ENCODE measurements around the gene RNF123.

DNA sequence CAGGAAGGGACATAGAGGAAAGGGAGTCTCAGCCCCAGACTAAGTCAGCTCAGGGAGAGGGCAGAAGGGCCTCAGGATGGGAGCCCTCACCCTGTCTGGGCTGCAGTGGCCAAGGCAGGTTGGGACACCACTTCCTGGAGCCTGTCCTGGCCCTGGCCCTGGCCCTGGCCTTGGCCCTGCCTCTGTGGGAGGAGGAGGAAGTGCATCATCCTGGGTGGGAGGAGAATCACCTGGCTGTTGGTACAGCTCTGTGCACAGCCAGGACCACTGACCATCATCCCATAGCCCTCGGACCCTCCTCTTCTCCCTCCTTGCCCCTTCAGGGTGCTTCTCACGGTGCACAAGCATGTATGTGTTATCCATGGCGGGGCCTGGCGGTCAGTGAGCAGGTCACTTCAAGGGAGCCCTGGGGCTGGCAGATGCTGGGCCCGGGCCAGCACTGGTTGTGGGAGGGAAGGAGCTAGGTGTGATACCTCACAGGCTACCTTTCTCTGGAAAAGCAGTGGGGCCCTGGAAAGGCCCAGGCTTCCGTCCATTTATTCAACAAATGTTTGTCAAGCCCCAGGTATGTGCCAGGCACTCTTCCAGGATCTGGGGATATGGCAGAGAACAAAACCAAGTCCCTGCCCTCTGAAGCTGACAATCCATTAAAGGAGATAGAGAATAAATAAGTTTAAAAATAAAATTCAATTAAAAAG lies 23.4 kb upstream of the RNF123 start:
- no peak for TF ChIP-seq POLR2A (IDR thresholded peaks at IDR 0.05)
- TF ChIP-seq, protein P1, sequence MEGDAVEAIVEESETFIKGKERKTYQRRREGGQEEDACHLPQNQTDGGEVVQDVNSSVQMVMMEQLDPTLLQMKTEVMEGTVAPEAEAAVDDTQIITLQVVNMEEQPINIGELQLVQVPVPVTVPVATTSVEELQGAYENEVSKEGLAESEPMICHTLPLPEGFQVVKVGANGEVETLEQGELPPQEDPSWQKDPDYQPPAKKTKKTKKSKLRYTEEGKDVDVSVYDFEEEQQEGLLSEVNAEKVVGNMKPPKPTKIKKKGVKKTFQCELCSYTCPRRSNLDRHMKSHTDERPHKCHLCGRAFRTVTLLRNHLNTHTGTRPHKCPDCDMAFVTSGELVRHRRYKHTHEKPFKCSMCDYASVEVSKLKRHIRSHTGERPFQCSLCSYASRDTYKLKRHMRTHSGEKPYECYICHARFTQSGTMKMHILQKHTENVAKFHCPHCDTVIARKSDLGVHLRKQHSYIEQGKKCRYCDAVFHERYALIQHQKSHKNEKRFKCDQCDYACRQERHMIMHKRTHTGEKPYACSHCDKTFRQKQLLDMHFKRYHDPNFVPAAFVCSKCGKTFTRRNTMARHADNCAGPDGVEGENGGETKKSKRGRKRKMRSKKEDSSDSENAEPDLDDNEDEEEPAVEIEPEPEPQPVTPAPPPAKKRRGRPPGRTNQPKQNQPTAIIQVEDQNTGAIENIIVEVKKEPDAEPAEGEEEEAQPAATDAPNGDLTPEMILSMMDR (IDR thresholded peaks at IDR 0.05): no peak
- no peak for TF ChIP-seq POLR2AphosphoS5 (IDR thresholded peaks at IDR 0.05)

Measured in transverse colon (tissue), 4 donors.